HepG2 (cell line): ENCODE results near the gene FAAP100. TPM values are rescaled to one million over a fixed set of nuclear protein-coding genes. Genes with fewer than 3 reads are reported as not detected.
A peak's percentile ranks its signal among the peaks of the same experiment; 100 is the strongest.

ENCODE experiments used
- ATRX ChIP-seq: sonication (generic); formaldehyde crosslinking; IDR thresholded peaks from 2 replicates; pipeline ENCODE4 v1.4.0; 2020; ENCODE audit warnings: missing genetic modification reagents, borderline replicate concordance
- CREBL2 ChIP-seq: sonication (generic); formaldehyde crosslinking; IDR thresholded peaks from 2 replicates; pipeline ENCODE4 v1.8.1; 2023; ENCODE audit warnings: missing genetic modification reagents, mild to moderate bottlenecking, borderline replicate concordance
- CSRNP2 ChIP-seq: sonication (generic); formaldehyde crosslinking; conservative IDR thresholded peaks from 2 replicates; pipeline ENCODE4 v1.8.0; 2022; ENCODE audit warnings: low read depth, missing genetic modification reagents
- ETV5 ChIP-seq: IDR thresholded peaks from 2 replicates; pipeline ENCODE4 v1.6.1; 2018; ENCODE audit warnings: missing biosample characterization, missing genetic modification reagents, inconsistent platforms, borderline replicate concordance
- FOXM1 ChIP-seq: sonication (generic); formaldehyde crosslinking; IDR thresholded peaks from 2 replicates; pipeline ENCODE4 v1.5.0; 2020; ENCODE audit warnings: missing genetic modification reagents
- HOXA9 ChIP-seq: sonication (generic); formaldehyde crosslinking; IDR thresholded peaks from 2 replicates; pipeline ENCODE4 v1.8.1; 2022; ENCODE audit warnings: missing genetic modification reagents, mild to moderate bottlenecking, moderate library complexity, borderline replicate concordance
- NONO ChIP-seq, 2 experiments: fragments of 450-650 bp in 1 of 2; sonication (generic) in 1 of 2; formaldehyde crosslinking in 1 of 2; IDR thresholded peaks in 1 of 2; conservative IDR thresholded peaks in 1 of 2; 2 replicates each; pipeline versions ENCODE4 v1.6.1 to v1.8.0; 2017 to 2022; ENCODE audit warnings: mild to moderate bottlenecking in 1 of 2, missing genetic modification reagents in 1 of 2, moderate library complexity in 1 of 2
- NR2F6 ChIP-seq, 2 experiments: IDR thresholded peaks; 2 replicates each; pipeline ENCODE4 v1.6.1; 2016; ENCODE audit warnings: antibody characterized with exemption in 1 of 2, mild to moderate bottlenecking in 1 of 2
- NRL ChIP-seq: sonication (generic); formaldehyde crosslinking; IDR thresholded peaks from 2 replicates; pipeline ENCODE4 v1.5.0; 2020; ENCODE audit warnings: missing genetic modification reagents, mild to moderate bottlenecking, moderate library complexity, borderline replicate concordance
- POLR2AphosphoS2 ChIP-seq: IDR thresholded peaks from 2 replicates; pipeline ENCODE4 v1.6.1; 2011; ENCODE audit warnings: low read depth, low read length, improper control_type of control experiment
- SKI ChIP-seq: fragments of 450-650 bp; IDR thresholded peaks from one replicate; pipeline ENCODE4 v1.6.1; 2018; ENCODE audit warnings: mild to moderate bottlenecking; ENCODE audit not compliant: partially characterized antibody
- SMARCE1 ChIP-seq: fragments of 450-650 bp; IDR thresholded peaks from 2 replicates; pipeline ENCODE4 v1.6.1; 2017; ENCODE audit warnings: borderline replicate concordance
- SMYD3 ChIP-seq: sonication (generic); formaldehyde crosslinking; IDR thresholded peaks from 2 replicates; pipeline ENCODE4 v1.8.1; 2023; ENCODE audit warnings: mild to moderate bottlenecking, missing genetic modification reagents
- ZNF20 ChIP-seq: sonication (generic); formaldehyde crosslinking; IDR thresholded peaks from 2 replicates; pipeline ENCODE4 v1.4.0; 2020; ENCODE audit warnings: mild to moderate bottlenecking, moderate library complexity, missing genetic modification reagents
- ZNF280B ChIP-seq: sonication (generic); formaldehyde crosslinking; IDR thresholded peaks from 2 replicates; pipeline ENCODE4 v1.5.0; 2020; ENCODE audit warnings: missing genetic modification reagents, mild to moderate bottlenecking, borderline replicate concordance
- ZNF333 ChIP-seq: sonication (generic); formaldehyde crosslinking; IDR thresholded peaks from 2 replicates; pipeline ENCODE4 v1.4.0; 2020; ENCODE audit warnings: mild to moderate bottlenecking, missing genetic modification reagents, borderline replicate concordance
- ZNF501 ChIP-seq: sonication (generic); formaldehyde crosslinking; IDR thresholded peaks from 2 replicates; pipeline ENCODE4 v1.5.1; 2020; ENCODE audit warnings: mild to moderate bottlenecking, moderate library complexity, missing genetic modification reagents
- ZNF557 ChIP-seq: sonication (generic); formaldehyde crosslinking; IDR thresholded peaks from 2 replicates; pipeline ENCODE4 v1.4.0; 2020; ENCODE audit warnings: missing genetic modification reagents
- ZNF737 ChIP-seq: sonication (generic); formaldehyde crosslinking; IDR thresholded peaks from 2 replicates; pipeline ENCODE4 v1.5.0; 2020; ENCODE audit warnings: missing genetic modification reagents, mild to moderate bottlenecking, borderline replicate concordance
- ZNF878 ChIP-seq: sonication (generic); formaldehyde crosslinking; IDR thresholded peaks from 2 replicates; pipeline ENCODE4 v1.8.1; 2023; ENCODE audit warnings: mild to moderate bottlenecking, missing genetic modification reagents, moderate library complexity
- polyA plus RNA-seq, 8 experiments: library from polyadenylated mRNA; depleted of rRNA in 3 of 8; stranded (reverse) in 7 of 8; unstranded in 1 of 8; fragments of >200 nt; fragmentation: Illumina TruSeq in 4 of 8; extraction: Trizol in 4 of 8; gene quantifications; 2 replicates each; pipeline versions ENCODE4 v1.2.1 to v1.2.3, GENCODE V29; 2011 to 2016; ENCODE audit warnings: low read depth in 4 of 8, missing spikeins in 1 of 8, mixed read lengths in 1 of 8; ENCODE audit not compliant: insufficient read depth in 1 of 8
- total RNA-seq, 5 experiments: library from RNA; depleted of rRNA; stranded (reverse); fragments of >200 nt; fragmentation: Illumina TruSeq; extraction: Trizol; gene quantifications; 2 replicates each; pipeline ENCODE4 v1.2.3, GENCODE V29; 2016; ENCODE audit warnings: low read depth in 1 of 5
- TF ChIP-seq, protein P1 (sequence below): sonication (generic); formaldehyde crosslinking; IDR thresholded peaks from 2 replicates; pipeline ENCODE4 v1.4.0; 2020; ENCODE audit warnings: missing genetic modification reagents, mild to moderate bottlenecking, borderline replicate concordance
- TF ChIP-seq, protein P2 (sequence below): sonication (generic); formaldehyde crosslinking; IDR thresholded peaks from 2 replicates; pipeline ENCODE4 v1.4.0; 2020; ENCODE audit warnings: missing genetic modification reagents

The FAAP100 gene
- total and polyA plus RNA-seq, 2 of the 13 experiments (the other 11 are each of a cell fraction or from before 2014, with no cell fraction given) = 7.6 to 20.8 TPM

DNA sequence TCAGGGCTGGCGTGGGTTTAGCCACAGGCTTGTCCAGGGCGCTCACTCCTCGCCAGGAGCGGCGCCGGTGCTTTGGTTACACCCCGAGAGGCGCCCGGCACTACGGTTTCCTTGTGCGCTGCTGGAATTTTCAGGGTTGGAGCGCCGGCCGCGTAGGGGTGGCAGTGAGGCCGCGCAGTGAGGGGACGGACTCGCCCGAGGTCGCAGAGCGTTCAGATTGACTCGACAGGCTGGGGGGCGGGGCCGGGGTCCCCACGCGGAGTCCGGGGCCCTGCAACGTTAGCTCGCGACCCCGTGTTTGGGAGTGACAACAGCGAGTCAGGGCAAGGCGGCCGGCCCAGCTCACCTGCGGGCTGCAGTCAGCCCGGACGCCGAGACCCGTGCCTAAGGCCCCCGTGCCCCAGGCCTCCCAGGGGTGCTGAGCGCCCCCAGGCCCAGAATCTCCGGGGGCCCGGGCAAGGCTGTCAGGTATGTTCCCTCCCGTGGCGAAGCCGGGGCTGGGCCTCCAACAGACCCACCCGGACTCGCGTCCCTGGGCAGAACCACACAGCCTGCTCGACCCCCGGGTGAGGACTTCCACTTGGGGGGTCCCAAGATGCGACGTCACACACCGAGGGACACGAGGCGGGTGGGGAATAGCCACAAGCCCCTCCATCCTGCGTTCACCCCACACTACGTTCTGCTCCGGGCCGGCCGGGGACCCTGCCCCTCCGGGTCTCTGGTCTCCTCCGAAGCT lies 38.2 kb downstream of the FAAP100 start (continued):
- TF ChIP-seq NR2F6 (IDR thresholded peaks at IDR 0.05) (no peak), NR2F6 (CRISPR knock-in tag; IDR thresholded peaks at IDR 0.05) (0 out of 2 replicates have a peak, but pooled peaks have one; percentile 36), ZNF333 (CRISPR knock-in tag) (no peak), NRL (CRISPR knock-in tag) (peak; percentile 11; the same call in 1 of the 2 replicates), ETV5 (CRISPR knock-in tag) (peak; percentile 1), FOXM1 (CRISPR knock-in tag) (no peak), POLR2AphosphoS2 (no peak), SKI (no peak), ZNF501 (peak; percentile 84), NONO (IDR thresholded peaks at IDR 0.05) (no peak), NONO (CRISPR knock-in tag; conservative IDR thresholded peaks at IDR 0.05) (no peak), ZNF20 (CRISPR knock-in tag) (no peak), CSRNP2 (CRISPR knock-in tag) (no peak), ZNF280B (CRISPR knock-in tag) (peak; percentile 17; the same call in 1 of the 2 replicates), ATRX (CRISPR knock-in tag) (no peak), SMYD3 (CRISPR knock-in tag) (no peak), HOXA9 (CRISPR knock-in tag) (no peak), ZNF557 (CRISPR knock-in tag) (0 out of 2 replicates have a peak, but pooled peaks have one; percentile 56), ZNF737 (CRISPR knock-in tag) (no peak), CREBL2 (CRISPR knock-in tag) (no peak; the same call in 1 of the 2 replicates), SMARCE1 (no peak), ZNF878 (CRISPR knock-in tag) (peak; percentile 55; the same call in 1 of the 2 replicates)
- TF ChIP-seq, protein P1, sequence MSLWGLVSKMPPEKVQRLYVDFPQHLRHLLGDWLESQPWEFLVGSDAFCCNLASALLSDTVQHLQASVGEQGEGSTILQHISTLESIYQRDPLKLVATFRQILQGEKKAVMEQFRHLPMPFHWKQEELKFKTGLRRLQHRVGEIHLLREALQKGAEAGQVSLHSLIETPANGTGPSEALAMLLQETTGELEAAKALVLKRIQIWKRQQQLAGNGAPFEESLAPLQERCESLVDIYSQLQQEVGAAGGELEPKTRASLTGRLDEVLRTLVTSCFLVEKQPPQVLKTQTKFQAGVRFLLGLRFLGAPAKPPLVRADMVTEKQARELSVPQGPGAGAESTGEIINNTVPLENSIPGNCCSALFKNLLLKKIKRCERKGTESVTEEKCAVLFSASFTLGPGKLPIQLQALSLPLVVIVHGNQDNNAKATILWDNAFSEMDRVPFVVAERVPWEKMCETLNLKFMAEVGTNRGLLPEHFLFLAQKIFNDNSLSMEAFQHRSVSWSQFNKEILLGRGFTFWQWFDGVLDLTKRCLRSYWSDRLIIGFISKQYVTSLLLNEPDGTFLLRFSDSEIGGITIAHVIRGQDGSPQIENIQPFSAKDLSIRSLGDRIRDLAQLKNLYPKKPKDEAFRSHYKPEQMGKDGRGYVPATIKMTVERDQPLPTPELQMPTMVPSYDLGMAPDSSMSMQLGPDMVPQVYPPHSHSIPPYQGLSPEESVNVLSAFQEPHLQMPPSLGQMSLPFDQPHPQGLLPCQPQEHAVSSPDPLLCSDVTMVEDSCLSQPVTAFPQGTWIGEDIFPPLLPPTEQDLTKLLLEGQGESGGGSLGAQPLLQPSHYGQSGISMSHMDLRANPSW (CRISPR knock-in tag) = no peak
- TF ChIP-seq, protein P2, sequence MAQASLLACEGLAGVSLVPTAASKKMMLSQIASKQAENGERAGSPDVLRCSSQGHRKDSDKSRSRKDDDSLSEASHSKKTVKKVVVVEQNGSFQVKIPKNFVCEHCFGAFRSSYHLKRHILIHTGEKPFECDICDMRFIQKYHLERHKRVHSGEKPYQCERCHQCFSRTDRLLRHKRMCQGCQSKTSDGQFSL = no peak
